ENCODE data around the gene OR4K2.

DNA sequence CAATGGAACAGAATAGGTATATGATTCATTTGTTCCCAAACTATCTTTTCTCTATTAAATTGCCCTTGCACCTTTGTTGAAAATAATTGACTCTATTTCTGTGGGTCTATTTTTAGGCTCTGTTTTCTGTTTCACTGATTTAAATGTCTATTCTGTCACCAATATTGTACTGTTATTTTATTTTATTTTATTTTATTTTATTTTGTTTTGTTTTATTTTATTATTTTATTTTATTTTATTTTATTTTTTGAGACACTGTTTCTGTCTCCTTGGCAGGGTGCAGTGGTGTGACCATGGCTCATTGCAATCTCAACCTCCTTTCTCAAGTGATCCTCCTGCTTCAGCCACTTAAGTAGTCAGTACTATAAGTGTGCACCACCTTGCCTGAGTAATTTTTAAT lies 36.5 kb upstream of the OR4K2 start:
- TF ChIP-seq, protein P1, sequence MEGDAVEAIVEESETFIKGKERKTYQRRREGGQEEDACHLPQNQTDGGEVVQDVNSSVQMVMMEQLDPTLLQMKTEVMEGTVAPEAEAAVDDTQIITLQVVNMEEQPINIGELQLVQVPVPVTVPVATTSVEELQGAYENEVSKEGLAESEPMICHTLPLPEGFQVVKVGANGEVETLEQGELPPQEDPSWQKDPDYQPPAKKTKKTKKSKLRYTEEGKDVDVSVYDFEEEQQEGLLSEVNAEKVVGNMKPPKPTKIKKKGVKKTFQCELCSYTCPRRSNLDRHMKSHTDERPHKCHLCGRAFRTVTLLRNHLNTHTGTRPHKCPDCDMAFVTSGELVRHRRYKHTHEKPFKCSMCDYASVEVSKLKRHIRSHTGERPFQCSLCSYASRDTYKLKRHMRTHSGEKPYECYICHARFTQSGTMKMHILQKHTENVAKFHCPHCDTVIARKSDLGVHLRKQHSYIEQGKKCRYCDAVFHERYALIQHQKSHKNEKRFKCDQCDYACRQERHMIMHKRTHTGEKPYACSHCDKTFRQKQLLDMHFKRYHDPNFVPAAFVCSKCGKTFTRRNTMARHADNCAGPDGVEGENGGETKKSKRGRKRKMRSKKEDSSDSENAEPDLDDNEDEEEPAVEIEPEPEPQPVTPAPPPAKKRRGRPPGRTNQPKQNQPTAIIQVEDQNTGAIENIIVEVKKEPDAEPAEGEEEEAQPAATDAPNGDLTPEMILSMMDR (IDR thresholded peaks at IDR 0.05): no peak
- TF ChIP-seq POLR2A (IDR thresholded peaks at IDR 0.05): no peak

Data from thyroid gland (tissue), 4 donors.